Upper lobe of left lung (tissue), 6 donors: Measurements from ENCODE around the gene SLC22A17. TPM values are rescaled to one million over a fixed set of nuclear protein-coding genes. Genes with fewer than 3 reads are reported as not detected.
A peak's percentile ranks its signal among the peaks of the same experiment; 100 is the strongest.

Source experiments
- ATAC-seq, 2 donors: fragments of 200-7000 bp; cut with Tn5 transposase; one replicate each; pipeline ENCODE4 v1.9.1; 2022; ENCODE audit warnings: mild to moderate bottlenecking in 2 of 2, moderate library complexity in 2 of 2; ENCODE audit not compliant: low FRiP score in 2 of 2
- DNase-seq, 2 donors: peaks; one replicate each; pipeline ENCODE4 v3.0.0-alpha.2; 2019 to 2020
- H3K27ac ChIP-seq, 4 donors: fragments of 200-600 bp; sonication (generic); one replicate each; pipeline ENCODE4 v1.5.1; 2016 to 2019
- H3K27me3 ChIP-seq, 4 donors: fragments of 200-600 bp; sonication (generic); one replicate each; pipeline ENCODE4 v1.5.1; 2017 to 2019
- H3K36me3 ChIP-seq, 4 donors: fragments of 200-600 bp; sonication (generic); one replicate each; pipeline ENCODE4 v1.5.1; 2016 to 2019
- H3K4me1 ChIP-seq, 4 donors: fragments of 200-600 bp; sonication (generic); one replicate each; pipeline ENCODE4 v1.5.1; 2018 to 2019
- H3K4me3 ChIP-seq, 4 donors: fragments of 200-600 bp; sonication (generic); one replicate each; pipeline ENCODE4 v1.5.1; 2017 to 2019; ENCODE audit warnings: mild to moderate bottlenecking in 2 of 4, moderate library complexity in 1 of 4
- H3K9me3 ChIP-seq, 4 donors: fragments of 200-600 bp; sonication (generic); one replicate each; pipeline ENCODE4 v1.5.1; 2018 to 2019
- EP300 ChIP-seq, 4 donors: sonication (generic); formaldehyde crosslinking; IDR thresholded peaks; one replicate each; pipeline ENCODE4 v1.5.1; 2017; ENCODE audit warnings: antibody characterized with exemption in 4 of 4, control low read depth in 2 of 4
- POLR2A ChIP-seq, 4 donors: fragments of 450-650 bp; IDR thresholded peaks; one replicate each; pipeline ENCODE4 v1.5.1; 2016 to 2017; ENCODE audit warnings: antibody characterized with exemption in 4 of 4, mild to moderate bottlenecking in 2 of 4
- POLR2AphosphoS5 ChIP-seq, 2 donors: sonication (generic); formaldehyde crosslinking; IDR thresholded peaks; one replicate each; pipeline ENCODE4 v1.5.1; 2017; ENCODE audit warnings: antibody characterized with exemption in 2 of 2
- WGBS, 2 donors: methylation state at CpG; one replicate each; pipeline ENCODE4 v1.1.5; 2017 to 2018; 5-methylcytosine and 5-hydroxymethylcytosine counted together
- total RNA-seq, 6 donors: library from RNA; depleted of rRNA in 4 of 6; stranded (reverse); fragments of >200 nt in 4 of 6; gene quantifications; one replicate each; pipeline versions ENCODE4 v1.1.0 to v1.2.1, GENCODE V29; 2016 to 2021
- TF ChIP-seq, protein P1 (sequence below), 6 experiments: fragments of 450-650 bp in 4 of 6; fragments of 200-600 bp in 2 of 6; sonication (generic) in 2 of 6; IDR thresholded peaks; one replicate each; pipeline ENCODE4 v1.5.1; 2016 to 2019; ENCODE audit warnings: antibody characterized with exemption in 6 of 6
- donor health status: DM: no; HTN: no; CAD: no; lungs with moderate emphysema.
- donor health status: DM: no; HTN: yes; CAD: no; lungs with severe emphysema.

The SLC22A17 gene
- total RNA-seq, 6 donors from 2014 or later = 5.8 to 16.8 (median 12.4) TPM

DNA sequence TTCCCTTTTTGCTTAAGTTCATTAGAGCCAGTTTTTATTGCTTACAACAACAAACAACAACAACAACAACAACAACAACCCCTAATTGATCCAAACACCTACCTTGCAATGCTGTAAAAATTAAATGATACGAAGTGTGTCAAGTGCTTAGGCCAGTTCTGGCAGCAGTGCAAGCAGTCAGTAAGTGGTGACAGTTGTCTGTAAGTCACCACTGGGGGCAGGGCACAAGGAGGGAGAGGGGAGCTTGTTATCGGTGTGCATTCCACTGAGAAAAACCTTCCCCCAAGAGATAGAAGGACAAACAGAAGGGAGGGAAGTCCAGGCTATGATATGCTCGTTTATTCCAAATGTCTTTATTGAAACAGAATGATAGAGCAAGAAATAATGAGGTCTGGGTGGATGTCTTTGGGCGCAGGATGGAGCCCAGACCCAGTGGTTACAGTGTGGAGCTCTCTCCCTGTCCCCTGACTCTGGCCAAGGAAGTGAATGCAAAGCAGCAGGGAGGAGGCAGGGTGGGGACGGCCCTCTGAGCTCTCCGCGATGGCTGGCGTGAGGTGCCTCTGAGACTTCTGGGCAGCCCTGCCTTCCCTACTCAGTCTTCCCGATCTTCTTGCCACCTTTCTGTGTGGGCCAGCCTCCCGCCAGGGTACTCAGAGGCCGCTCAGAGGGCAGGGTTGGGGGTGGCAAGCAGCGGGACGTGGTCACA, 6.5 kb downstream of the SLC22A17 start:
- no peaks in the 10 kb centered on the region for H3K27me3 ChIP-seq
- TF ChIP-seq POLR2AphosphoS5 (IDR thresholded peaks at IDR 0.05) (no peak), POLR2A (IDR thresholded peaks at IDR 0.05) (no peak), EP300 (IDR thresholded peaks at IDR 0.05) (no peak)
- TF ChIP-seq, protein P1, sequence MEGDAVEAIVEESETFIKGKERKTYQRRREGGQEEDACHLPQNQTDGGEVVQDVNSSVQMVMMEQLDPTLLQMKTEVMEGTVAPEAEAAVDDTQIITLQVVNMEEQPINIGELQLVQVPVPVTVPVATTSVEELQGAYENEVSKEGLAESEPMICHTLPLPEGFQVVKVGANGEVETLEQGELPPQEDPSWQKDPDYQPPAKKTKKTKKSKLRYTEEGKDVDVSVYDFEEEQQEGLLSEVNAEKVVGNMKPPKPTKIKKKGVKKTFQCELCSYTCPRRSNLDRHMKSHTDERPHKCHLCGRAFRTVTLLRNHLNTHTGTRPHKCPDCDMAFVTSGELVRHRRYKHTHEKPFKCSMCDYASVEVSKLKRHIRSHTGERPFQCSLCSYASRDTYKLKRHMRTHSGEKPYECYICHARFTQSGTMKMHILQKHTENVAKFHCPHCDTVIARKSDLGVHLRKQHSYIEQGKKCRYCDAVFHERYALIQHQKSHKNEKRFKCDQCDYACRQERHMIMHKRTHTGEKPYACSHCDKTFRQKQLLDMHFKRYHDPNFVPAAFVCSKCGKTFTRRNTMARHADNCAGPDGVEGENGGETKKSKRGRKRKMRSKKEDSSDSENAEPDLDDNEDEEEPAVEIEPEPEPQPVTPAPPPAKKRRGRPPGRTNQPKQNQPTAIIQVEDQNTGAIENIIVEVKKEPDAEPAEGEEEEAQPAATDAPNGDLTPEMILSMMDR (IDR thresholded peaks at IDR 0.05) = no peak
- ATAC-seq (no peak), DNase-seq (no peak)
- no peak overlapping the region for H3K27ac ChIP-seq
- WGBS, 2 donors = 79 to 84% methylated on average over 13 of the region's 13 CpGs
- H3K36me3 ChIP-seq = peaks cover 0 to 6% (median 0%) of the 10 kb centered on the region in 4 donors
- no peak overlapping the region for H3K4me3 ChIP-seq
- H3K9me3 ChIP-seq = no peaks in the 10 kb centered on the region
- no peaks in the 10 kb centered on the region for H3K4me1 ChIP-seq

DNA sequence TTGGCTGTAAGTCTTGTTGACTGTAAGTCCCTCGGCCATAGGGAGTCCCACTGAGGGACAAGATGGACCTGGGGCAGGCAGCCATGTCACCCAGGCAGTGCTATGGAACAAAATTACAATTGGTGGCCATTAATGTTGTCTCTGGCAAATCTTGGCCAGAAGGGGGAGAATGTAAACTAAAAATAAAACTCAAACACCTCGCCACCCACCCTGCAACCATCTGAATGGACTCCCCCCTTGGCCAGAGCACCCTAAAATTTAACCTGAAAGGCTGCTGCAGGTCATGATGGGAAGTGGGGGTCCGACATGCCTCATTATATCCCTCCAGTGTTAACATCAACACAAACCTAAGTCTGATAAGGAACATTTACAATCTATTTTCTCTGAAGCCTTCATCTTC, 8.2 kb downstream of the SLC22A17 start:
- no peak overlapping the region for H3K27ac ChIP-seq
- H3K9me3 ChIP-seq = no peaks in the 10 kb centered on the region
- TF ChIP-seq EP300 (IDR thresholded peaks at IDR 0.05) (no peak), POLR2A (IDR thresholded peaks at IDR 0.05) (no peak), POLR2AphosphoS5 (IDR thresholded peaks at IDR 0.05) (no peak)
- TF ChIP-seq, protein P1 (IDR thresholded peaks at IDR 0.05) = no peak
- ATAC-seq = no peak
- H3K4me1 ChIP-seq = no peaks in the 10 kb centered on the region
- H3K4me3 ChIP-seq = no peak overlapping the region
- DNase-seq = no peak
- H3K36me3 ChIP-seq = peaks cover 0 to 6% (median 0%) of the 10 kb centered on the region in 4 donors
- 55 to 65% methylated on average over 3 of the region's 3 CpGs for WGBS, 2 donors
- no peaks in the 10 kb centered on the region for H3K27me3 ChIP-seq

DNA sequence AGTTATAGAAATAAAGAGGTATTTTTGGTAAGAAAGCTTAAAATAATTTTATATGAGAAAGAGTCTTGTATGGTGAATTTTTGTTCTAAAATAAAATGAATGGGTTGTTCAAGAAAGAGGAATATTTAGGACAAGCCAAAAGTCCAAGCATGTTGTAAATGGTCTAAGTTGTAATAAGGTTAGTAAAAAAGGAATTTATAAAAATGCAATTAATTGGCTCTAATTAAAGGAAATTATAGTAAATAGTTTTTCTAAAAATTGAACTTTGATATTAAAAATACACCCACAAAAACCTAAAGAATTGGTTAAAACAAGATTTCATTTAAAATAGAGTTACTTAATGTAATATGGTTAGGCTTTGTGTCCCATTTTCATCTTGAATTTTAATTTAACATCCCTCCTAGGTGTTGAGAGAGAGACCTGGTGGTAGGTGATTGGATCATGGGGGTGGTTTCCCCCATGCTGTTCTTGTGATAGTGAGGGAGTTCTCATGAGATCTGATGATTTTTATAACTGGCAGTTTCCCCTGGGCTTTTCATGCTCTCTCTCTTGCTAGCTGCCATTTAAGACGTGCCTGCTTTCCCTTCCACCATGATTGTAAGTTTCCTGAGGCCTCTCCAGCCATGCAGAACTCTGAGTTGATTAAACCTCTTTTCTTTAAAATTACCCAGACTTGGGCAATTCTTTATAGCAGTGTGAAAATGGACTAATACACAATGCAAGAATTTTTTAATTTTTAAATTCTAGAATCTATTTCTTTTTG, 13.0 kb downstream of the SLC22A17 start:
- Histone ChIP-seq H3K27me3 (no peaks in the 10 kb centered on the region), H3K27ac (no peak overlapping the region), H3K4me3 (no peak overlapping the region), H3K4me1 (no peaks in the 10 kb centered on the region), H3K36me3 (no peaks in the 10 kb centered on the region), H3K9me3 (no peaks in the 10 kb centered on the region)
- TF ChIP-seq POLR2A (IDR thresholded peaks at IDR 0.05) (no peak), POLR2AphosphoS5 (IDR thresholded peaks at IDR 0.05) (no peak), EP300 (IDR thresholded peaks at IDR 0.05) (no peak)
- TF ChIP-seq, protein P1 (IDR thresholded peaks at IDR 0.05) = no peak
- 63 to 96% methylated on average over 1 of the region's 1 CpG for WGBS, 2 donors
- no peak for DNase-seq
- ATAC-seq = no peak

DNA sequence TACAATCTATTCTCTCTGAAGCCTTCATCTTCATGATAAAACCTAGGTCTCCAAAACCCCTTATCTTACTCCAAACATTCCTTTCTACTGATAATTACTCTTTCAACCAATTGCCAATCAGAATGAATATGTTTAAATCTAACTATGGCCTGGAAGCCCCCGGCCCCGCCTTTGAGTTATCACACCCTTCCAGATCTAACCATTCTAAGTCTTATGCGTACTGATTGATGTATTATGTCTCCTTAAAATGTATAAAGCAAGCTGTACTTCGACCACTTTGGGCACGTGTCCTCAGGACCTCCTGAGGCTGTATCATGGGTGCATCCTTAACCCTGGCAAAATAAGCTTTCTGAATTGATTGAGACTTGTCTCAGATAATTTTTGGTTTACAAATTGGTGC, 17.1 kb downstream of the SLC22A17 start:
- no peak for TF ChIP-seq POLR2AphosphoS5 (IDR thresholded peaks at IDR 0.05)
- no peak for ATAC-seq
- H3K4me1 ChIP-seq = no peaks in the 10 kb centered on the region
- WGBS, 2 donors = 86 to 91% methylated on average over 5 of the region's 5 CpGs
- H3K4me3 ChIP-seq = no peak overlapping the region
- H3K36me3 ChIP-seq = no peaks in the 10 kb centered on the region
- H3K9me3 ChIP-seq = no peaks in the 10 kb centered on the region
- H3K27me3 ChIP-seq = no peaks in the 10 kb centered on the region
- H3K27ac ChIP-seq = no peak overlapping the region
- DNase-seq = no peak

DNA sequence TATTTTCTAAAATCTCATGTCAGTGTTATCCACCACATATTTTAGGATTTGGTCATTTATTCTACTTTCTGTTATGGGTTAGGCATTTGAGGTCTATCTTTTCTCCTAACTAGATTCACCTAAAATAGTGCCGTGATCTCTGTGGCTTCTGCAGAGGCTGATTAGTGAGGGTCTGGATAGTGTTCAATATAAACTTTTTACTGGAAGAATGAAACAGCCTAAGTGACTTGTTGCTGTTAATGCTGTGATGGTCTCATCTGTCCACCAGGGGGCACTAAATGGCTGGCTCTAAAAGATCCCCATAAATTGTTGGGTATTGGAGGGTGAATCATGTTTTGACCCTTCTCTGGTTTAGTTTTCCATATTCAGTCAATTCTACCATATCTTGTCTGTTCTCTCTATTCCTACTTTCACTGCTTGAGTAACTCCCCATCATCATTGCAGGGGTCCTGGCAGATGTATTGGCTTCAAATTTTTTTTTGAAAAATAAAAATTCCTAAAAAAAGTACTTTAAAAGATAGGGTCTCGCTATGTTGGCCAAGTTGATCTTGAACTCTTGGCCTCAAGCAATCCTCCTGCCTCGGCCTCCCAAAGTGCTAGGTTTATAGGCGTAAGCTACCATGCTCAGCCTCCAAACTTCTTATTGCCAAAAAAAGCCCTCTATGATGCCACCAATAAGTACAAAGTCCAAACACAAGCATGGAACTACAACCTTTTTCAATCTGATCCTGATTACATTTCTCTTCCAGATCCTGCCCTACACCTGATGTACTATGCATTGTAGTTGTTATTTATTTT, 24.5 kb downstream of the SLC22A17 start:
- TF ChIP-seq, protein P1 (IDR thresholded peaks at IDR 0.05) = peak; percentile 73 to 89 (median 86)
- no peak for TF ChIP-seq EP300 (IDR thresholded peaks at IDR 0.05)
- no peak for TF ChIP-seq POLR2A (IDR thresholded peaks at IDR 0.05)
- Histone ChIP-seq H3K9me3 (no peaks in the 10 kb centered on the region), H3K4me3 (no peak overlapping the region), H3K36me3 (peaks cover 0 to 35% (median 27%) of the 10 kb centered on the region in 4 donors), H3K4me1 (peaks cover under 1 to 7% (median 3%) of the 10 kb centered on the region in 4 donors), H3K27me3 (no peaks in the 10 kb centered on the region), H3K27ac (no peak overlapping the region)
- DNase-seq (peak in 1 of 2 donors; percentile 66), ATAC-seq (peak; percentile 86 to 89)
- whole genome bisulfite sequencing, 2 donors = 45 to 52% methylated on average over 4 of the region's 4 CpGs
